Stimulated activated naive B cell treated with anti-CD40 and anti-IgM and Interleukin-4, amounts not matched to agents 10 μg/mL and 1 μg/mL and 100 μg/mL, for 72 hours (primary cell): Measurements from ENCODE around the gene CFAP92.

ENCODE experiments used
- ATAC-seq, 2 donors: fragments of 150-1000 bp; cut with Tn5 transposase; replicated peaks; 2 replicates each; pipeline ENCODE4 v1.10.0; 2021; ENCODE audit warnings: moderate library complexity in 1 of 2
- DNase-seq: peaks from one replicate; pipeline ENCODE4 v3.0.0; 2021
- H3K27ac Mint-ChIP-seq: one replicate; pipeline ENCODE4 v1.8.0; 2022; ENCODE audit warnings: mild to moderate bottlenecking, mixed read lengths
- H3K27me3 Mint-ChIP-seq, 2 donors: one replicate each; pipeline ENCODE4 v1.8.0; 2022; ENCODE audit warnings: mixed read lengths in 2 of 2
- H3K36me3 Mint-ChIP-seq, 2 donors: one replicate each; pipeline ENCODE4 v1.8.0; 2022; ENCODE audit warnings: mixed read lengths in 2 of 2, mild to moderate bottlenecking in 1 of 2
- H3K4me1 Mint-ChIP-seq, 2 donors: one replicate each; pipeline ENCODE4 v1.8.0; 2022; ENCODE audit warnings: mixed read lengths in 2 of 2, mild to moderate bottlenecking in 1 of 2
- H3K4me3 Mint-ChIP-seq, 2 donors: one replicate each; pipeline ENCODE4 v1.8.0; 2022; ENCODE audit warnings: mild to moderate bottlenecking in 2 of 2, mixed read lengths in 2 of 2, moderate library complexity in 1 of 2
- H3K9me3 Mint-ChIP-seq, 2 donors: one replicate each; pipeline ENCODE4 v1.8.0; 2022; ENCODE audit warnings: mixed read lengths in 2 of 2, mild to moderate bottlenecking in 1 of 2

Gene CFAP92

DNA sequence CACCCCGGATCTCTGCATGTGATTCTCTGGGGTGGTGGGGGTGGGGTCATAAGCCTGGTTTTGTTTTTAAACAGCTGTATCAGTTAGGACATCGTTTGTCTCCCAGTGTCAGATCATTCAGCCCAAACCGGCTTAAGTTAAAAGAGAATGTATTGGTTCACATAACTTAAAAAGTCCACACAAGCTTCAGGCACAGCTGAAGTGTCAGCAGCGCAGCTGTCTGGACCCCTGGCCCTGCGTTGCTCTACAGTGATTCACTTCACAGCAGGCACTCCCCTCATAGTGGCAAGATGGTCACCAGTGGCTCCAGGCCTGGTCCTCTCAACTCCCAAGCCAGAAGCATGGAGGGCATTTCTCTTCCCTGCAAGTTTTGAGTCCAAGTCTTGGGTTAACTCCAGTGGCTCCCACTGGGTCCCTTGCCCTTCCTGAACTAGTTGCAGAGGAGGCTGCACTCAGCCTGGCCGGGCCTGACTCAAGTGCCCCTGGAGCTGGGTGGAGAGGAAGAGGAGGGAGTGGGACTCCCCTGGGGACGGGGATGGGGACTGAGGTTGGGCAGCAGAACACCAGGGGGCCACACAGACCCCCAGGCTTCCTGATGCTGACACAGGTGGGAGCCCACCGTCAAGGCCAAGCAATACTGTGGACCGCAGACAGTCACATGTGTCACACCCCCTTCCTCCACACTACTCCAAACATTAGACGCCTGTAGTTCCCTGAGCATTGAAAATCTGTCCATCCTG lies 37.8 kb upstream of the CFAP92 start:
- Mint-ChIP-seq H3K4me1 (peaks cover 0 to 4% of the 10 kb centered on the region in 2 donors), H3K27me3 (peaks cover 0 to 7% of the 10 kb centered on the region in 2 donors), H3K4me3 (no peak overlapping the region), H3K9me3 (no peaks in the 10 kb centered on the region), H3K27ac (no peak overlapping the region), H3K36me3 (no peaks in the 10 kb centered on the region)
- ATAC-seq (no peak), DNase-seq (no peak)

DNA sequence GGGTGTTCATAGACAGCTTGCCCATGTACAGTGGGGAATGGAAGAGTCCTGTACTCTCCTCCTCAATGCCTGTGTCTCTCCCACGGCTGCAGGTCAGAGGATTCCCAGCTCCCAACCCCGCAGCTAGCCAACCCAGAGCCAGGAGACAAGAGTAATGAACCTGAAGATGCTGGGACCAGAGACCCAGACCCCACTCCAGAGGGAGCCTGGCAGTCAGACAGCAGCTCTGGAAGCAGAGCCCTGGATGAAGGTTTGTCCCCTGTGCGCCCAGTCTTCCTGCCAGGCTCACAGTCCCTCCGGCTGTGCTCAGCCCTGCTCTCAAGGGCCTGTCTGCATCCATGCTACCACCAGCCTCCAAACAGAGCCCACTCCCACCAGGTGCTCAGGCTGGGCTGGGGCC lies 36.7 kb upstream of the CFAP92 start:
- ATAC-seq (no peak), DNase-seq (no peak)
- H3K27me3 Mint-ChIP-seq = peaks cover 0 to 7% of the 10 kb centered on the region in 2 donors
- H3K36me3 Mint-ChIP-seq = no peaks in the 10 kb centered on the region
- no peak overlapping the region for H3K27ac Mint-ChIP-seq
- H3K4me3 Mint-ChIP-seq = no peak overlapping the region
- no peaks in the 10 kb centered on the region for H3K9me3 Mint-ChIP-seq
- H3K4me1 Mint-ChIP-seq = peaks cover 5 to 7% of the 10 kb centered on the region in 2 donors

DNA sequence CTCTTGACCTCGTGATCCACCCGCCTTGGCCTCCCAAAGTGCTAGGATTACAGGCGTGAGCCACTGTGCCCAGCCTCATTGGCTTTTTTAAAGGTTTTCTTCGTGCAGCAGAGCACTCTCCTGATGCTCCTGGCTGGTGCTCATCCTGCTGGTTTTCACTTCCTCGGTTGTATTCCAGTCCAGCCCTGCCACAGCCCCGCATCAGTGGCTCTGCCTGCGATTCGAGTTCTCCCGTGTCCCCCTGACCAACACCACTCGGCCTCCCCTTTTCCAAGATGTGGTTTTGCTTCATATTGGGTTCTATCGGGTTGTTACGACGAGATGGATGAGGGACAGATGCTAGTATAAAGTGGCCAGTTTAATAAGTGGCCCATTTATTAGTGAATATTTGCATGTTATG lies 35.0 kb upstream of the CFAP92 start:
- H3K27me3 Mint-ChIP-seq = peaks cover 0 to 7% of the 10 kb centered on the region in 2 donors
- DNase-seq (no peak), ATAC-seq (no peak)
- peak overlapping the region in 1 of 2 donors; percentile 28 for H3K4me3 Mint-ChIP-seq
- no peaks in the 10 kb centered on the region for H3K9me3 Mint-ChIP-seq
- H3K36me3 Mint-ChIP-seq = no peaks in the 10 kb centered on the region
- peaks cover 5 to 7% of the 10 kb centered on the region in 2 donors for H3K4me1 Mint-ChIP-seq
- no peak overlapping the region for H3K27ac Mint-ChIP-seq

DNA sequence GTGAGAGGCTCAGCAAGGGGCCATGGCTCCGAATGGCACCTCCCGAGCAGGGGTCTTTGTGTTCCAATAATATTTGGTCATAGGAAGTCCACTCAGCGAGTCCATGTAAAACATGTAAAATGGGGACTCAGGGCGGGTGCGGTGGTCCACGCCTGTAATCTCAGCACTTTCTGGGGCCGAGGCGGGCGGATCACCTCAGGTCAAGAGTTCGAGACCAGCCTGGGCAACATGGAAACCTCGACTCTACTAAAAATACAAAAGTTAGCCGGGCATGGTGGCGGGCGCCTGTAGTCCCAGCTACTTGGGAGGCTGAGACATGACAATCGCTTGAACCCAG lies 33.6 kb upstream of the CFAP92 start:
- ATAC-seq (no peak), DNase-seq (no peak)
- H3K9me3 Mint-ChIP-seq = no peaks in the 10 kb centered on the region
- H3K27ac Mint-ChIP-seq = peak overlapping the region; percentile 21
- no peaks in the 10 kb centered on the region for H3K36me3 Mint-ChIP-seq
- H3K4me1 Mint-ChIP-seq = peaks cover 5 to 7% of the 10 kb centered on the region in 2 donors
- H3K4me3 Mint-ChIP-seq = peak overlapping the region in 1 of 2 donors; percentile 78
- H3K27me3 Mint-ChIP-seq = peaks cover 0 to 5% of the 10 kb centered on the region in 2 donors

DNA sequence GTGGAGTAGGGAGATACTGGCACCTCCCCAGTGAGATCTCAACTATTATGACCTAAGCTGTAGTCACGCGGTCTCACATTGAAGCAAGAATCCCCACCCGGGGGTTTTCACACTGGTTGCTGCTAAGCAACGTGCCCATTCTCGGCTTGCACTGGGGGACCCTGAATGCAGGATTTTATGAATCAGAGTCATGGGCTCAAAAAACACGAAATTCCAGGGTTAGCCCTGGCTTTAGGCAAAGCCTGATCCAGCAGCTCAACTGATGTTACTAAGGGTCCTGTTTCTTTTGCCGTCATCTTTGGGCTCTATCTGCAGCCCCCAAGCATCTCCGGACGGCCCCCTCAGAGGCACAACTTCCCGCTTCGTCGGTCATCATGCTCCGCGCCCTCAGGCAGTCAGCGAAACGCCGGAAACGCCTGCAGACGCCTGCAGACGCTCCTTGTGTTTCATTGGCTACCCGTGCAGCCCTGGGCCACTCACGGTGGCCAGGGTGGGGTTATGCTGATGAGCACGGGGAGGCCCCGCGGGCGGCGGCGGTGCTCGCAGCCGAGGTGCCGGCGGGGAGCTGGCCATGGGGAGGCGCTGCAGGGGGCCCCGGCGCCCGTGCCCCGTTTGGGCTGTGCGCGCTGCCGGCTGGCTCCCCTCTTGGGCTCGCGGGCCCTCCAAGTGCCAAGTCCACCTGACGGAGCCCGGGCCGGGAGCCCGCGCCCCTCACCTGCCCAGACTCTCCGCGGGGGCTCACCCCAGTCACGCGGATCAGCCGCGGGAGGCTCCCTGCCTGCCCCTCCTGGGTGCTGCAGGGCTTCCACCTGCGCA lies 33.1 kb upstream of the CFAP92 start:
- peak; percentile 100 for ATAC-seq
- H3K36me3 Mint-ChIP-seq = no peaks in the 10 kb centered on the region
- no peaks in the 10 kb centered on the region for H3K27me3 Mint-ChIP-seq
- peak overlapping the region; percentile 77 to 78 for H3K4me3 Mint-ChIP-seq
- H3K27ac Mint-ChIP-seq = peak overlapping the region; percentile 95
- peaks cover 5 to 7% of the 10 kb centered on the region in 2 donors for H3K4me1 Mint-ChIP-seq
- DNase-seq = peak; percentile 89
- H3K9me3 Mint-ChIP-seq = no peaks in the 10 kb centered on the region

DNA sequence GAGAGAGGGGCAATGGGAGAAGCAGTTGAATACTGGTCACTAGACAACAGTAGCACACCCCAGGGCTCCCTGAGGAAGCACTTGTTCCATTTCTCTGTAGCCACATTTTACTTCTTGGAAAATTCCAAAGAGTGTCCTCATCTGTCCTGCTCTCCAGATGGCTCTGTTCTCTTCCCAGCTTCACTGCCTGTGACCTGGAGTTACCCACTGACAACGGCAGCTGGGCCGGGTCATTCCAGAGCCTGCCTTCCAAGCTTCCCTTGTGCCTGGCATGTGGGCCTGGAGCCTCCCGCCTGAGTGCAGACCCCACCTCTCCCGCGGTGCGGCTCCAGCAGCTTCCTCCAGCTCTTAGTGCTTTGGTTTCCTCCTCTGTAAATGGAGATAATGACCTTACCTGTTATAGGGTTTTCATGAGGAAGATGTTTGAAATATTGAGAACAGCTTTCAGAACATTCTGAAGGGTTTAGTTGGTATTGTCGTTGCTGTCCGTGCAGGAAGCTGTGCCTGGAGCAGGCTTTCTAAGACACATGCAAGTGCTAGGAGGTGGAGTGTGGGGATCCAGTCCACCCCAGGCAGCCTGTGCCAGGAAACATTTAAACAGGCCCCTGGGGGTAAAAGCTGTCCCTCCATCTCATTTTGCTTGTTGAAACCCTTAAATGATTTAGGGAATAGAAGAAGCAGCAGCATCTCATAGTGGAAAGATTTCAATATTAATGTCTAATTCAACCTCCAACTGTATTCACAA lies 32.0 kb upstream of the CFAP92 start:
- Mint-ChIP-seq H3K27me3 (no peaks in the 10 kb centered on the region), H3K27ac (peak overlapping the region; percentile 95), H3K9me3 (no peaks in the 10 kb centered on the region), H3K4me1 (peaks cover 5 to 7% of the 10 kb centered on the region in 2 donors), H3K4me3 (no peak overlapping the region), H3K36me3 (no peaks in the 10 kb centered on the region)
- ATAC-seq (no peak), DNase-seq (no peak)

DNA sequence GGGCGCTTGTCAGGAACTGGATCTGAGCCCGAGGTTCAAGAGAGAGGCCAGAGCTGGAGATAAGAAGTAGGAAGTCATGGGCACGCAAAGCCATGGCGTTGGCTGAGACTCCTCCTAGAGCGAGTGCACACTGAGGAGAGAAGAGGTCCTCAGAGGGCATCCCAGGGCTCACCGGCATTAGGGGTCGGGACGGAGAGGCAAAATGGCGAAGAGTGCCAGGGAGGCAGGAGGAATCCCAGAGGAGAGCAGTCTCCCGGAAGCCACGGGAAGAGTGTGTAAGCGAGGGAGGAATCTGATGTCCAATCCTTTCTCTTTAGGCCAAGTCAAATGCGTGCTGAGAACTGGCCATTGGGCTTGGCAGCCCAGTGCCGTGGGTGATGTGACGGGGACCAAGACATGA lies 31.2 kb upstream of the CFAP92 start:
- DNase-seq (no peak), ATAC-seq (no peak)
- peaks cover 5 to 7% of the 10 kb centered on the region in 2 donors for H3K4me1 Mint-ChIP-seq
- H3K27me3 Mint-ChIP-seq = no peaks in the 10 kb centered on the region
- H3K4me3 Mint-ChIP-seq = no peak overlapping the region
- H3K36me3 Mint-ChIP-seq = no peaks in the 10 kb centered on the region
- no peak overlapping the region for H3K27ac Mint-ChIP-seq
- H3K9me3 Mint-ChIP-seq = no peaks in the 10 kb centered on the region

DNA sequence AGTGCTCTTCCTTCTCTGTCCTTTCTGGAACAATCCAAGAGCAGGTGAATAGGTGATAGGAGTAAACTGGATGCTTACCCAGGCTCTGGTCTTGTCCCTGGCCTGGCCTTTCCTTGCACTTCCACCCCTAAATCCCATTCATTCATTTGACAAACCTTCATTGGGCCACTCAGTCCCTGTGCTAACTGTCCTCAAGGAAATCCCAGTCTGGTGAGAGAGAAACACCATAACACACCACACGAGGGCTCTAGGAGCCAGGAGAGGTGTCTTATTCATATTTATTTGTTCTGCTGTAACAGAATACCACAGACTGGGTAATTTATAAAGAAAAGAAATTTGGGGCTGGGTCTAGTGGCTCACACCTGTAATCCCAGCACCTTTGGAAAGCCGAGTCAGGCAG lies 30.0 kb upstream of the CFAP92 start:
- Mint-ChIP-seq H3K9me3 (no peaks in the 10 kb centered on the region), H3K27me3 (no peaks in the 10 kb centered on the region), H3K4me1 (peaks cover 5 to 7% of the 10 kb centered on the region in 2 donors), H3K27ac (no peak overlapping the region), H3K4me3 (no peak overlapping the region), H3K36me3 (no peaks in the 10 kb centered on the region)
- ATAC-seq (no peak), DNase-seq (no peak)

DNA sequence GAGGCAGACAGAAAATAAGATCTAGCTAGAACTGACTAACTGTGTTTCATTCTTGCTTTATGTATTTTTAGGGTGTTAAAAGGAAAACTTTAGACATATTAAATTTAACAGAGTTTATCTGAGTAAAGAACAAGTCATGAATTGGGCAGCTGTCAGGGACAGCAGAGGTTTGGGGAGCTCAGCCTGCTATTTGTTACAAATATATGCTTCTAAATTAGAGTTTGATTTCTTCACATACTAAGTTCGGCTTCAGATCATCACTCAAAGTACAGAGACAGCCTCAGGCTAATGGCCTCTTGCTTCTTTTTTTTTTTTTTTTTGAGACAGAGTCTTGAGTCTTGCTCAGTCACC lies 29.1 kb upstream of the CFAP92 start:
- H3K4me1 Mint-ChIP-seq = peaks cover 7 to 9% of the 10 kb centered on the region in 2 donors
- no peaks in the 10 kb centered on the region for H3K36me3 Mint-ChIP-seq
- no peak for DNase-seq
- no peak overlapping the region for H3K4me3 Mint-ChIP-seq
- H3K9me3 Mint-ChIP-seq = no peaks in the 10 kb centered on the region
- no peaks in the 10 kb centered on the region for H3K27me3 Mint-ChIP-seq
- no peak for ATAC-seq
- H3K27ac Mint-ChIP-seq = no peak overlapping the region

DNA sequence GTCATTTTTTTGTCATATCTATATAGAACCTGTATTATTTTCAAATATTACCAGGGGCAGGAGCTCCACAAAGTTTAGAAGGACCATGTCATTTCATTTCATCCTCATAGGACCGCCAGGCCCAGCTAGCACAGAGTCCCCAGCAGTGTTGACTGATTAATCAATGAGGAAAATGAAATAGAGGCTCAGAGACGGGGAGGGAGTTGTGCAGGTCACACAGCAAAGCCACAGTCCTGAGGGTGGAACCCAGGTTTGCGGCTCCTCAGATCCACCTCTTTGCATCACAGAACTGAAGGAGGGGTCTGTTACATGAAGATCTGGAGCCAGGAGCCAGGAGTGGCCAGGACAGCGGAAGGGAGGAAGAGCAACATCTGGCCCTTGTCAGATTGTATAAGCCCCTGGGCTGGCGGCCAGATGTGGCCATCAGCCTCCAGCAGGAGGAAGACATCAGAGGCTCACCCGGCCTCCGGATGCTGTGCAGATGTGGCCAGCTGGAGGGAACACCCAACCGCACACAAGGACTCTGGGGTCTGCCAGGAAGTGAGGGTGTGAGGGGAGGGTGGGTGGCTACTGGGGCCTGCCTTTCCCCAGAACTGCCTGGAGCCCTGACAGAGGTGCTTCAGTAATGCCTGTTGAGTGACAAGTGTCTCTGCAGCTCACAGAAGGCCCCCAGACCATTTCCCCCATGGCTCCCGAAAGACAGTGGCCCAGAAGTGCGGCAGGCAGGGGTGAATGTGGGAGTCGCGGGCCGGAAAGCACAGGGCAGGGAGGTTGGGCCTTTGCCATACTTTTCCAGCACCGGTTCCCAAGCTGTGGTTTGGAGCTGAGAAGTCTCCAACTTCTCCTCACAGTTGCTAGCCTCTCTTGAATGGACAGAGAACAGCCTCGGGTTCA lies 28.5 kb upstream of the CFAP92 start:
- Mint-ChIP-seq H3K4me1 (peaks cover 12 to 13% of the 10 kb centered on the region in 2 donors), H3K27ac (no peak overlapping the region), H3K4me3 (no peak overlapping the region)

DNA sequence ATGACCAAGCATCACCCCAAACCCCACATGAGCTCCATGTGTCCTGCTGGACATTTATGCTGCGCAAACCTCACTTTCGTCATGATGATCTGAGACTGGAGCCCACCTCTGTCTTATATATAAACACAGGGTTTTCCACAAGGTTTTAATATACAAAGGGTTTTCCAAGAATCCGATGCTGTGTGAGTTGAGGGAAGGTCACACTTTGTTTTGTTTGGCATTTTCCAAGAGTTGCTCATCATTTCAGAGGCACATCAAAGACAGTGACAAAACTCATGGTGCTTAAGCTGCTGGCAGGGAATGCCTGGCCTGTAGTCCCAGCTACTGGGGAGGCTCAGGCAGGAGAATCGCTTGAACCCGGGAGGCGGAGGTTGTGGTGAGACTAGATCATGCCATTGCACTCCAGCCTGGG lies 27.3 kb upstream of the CFAP92 start:
- no peak overlapping the region for H3K27ac Mint-ChIP-seq
- no peaks in the 10 kb centered on the region for H3K36me3 Mint-ChIP-seq
- H3K4me1 Mint-ChIP-seq = peaks cover 16 to 17% of the 10 kb centered on the region in 2 donors
- ATAC-seq (no peak), DNase-seq (no peak)
- no peaks in the 10 kb centered on the region for H3K27me3 Mint-ChIP-seq
- H3K4me3 Mint-ChIP-seq = no peak overlapping the region
- no peaks in the 10 kb centered on the region for H3K9me3 Mint-ChIP-seq

More for the DNA sequence above, 28.5 kb upstream of the CFAP92 start:
- Mint-ChIP-seq H3K36me3 (no peaks in the 10 kb centered on the region), H3K27me3 (no peaks in the 10 kb centered on the region), H3K9me3 (no peaks in the 10 kb centered on the region)
- DNase-seq (no peak), ATAC-seq (no peak)

DNA sequence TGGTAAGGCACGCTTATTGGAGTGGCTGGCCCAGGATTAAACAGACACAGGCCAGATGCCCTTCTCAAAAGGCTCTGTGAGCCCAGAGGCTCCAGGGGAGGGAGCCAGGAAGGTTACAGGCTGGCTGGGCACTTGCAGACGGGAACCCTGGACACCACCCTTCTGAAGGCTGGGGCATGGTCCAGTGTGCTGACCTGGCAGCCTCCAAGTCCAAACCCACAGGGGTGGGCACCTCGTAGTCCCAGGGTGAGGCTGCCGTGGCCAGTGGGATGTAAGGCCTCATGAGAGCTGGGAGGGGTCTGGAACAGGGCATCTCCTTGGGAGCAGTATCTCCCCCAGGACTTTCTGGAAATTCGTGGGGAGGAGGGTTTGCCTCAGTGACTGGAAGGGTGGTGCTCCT lies 26.8 kb upstream of the CFAP92 start:
- DNase-seq = no peak
- ATAC-seq = no peak
- no peaks in the 10 kb centered on the region for H3K27me3 Mint-ChIP-seq
- no peak overlapping the region for H3K27ac Mint-ChIP-seq
- H3K36me3 Mint-ChIP-seq = no peaks in the 10 kb centered on the region
- no peak overlapping the region for H3K4me3 Mint-ChIP-seq
- no peaks in the 10 kb centered on the region for H3K9me3 Mint-ChIP-seq
- H3K4me1 Mint-ChIP-seq = peaks cover 20 to 22% of the 10 kb centered on the region in 2 donors

DNA sequence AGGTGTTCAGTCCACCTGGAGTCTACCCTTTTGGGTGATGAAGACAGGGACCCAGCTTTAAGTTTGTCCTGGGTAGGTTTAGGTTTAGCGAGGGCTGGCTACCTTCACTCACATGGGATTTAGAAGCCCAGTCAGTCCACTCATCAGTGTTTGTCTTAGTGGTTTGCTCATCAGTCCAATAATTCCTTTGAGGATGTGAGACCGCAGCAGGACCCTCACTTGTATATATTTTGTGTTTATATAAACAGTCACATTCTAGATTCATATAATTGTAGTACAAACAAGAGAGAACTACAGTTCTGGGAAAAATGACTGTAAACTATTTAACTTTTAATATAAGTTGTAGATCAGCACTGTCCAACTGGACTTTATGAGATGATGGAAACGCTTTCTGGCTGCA lies 25.4 kb upstream of the CFAP92 start:
- Mint-ChIP-seq H3K36me3 (no peaks in the 10 kb centered on the region), H3K4me3 (no peak overlapping the region), H3K27me3 (no peaks in the 10 kb centered on the region), H3K27ac (no peak overlapping the region), H3K9me3 (no peaks in the 10 kb centered on the region), H3K4me1 (peaks cover 23 to 33% of the 10 kb centered on the region in 2 donors)
- no peak for DNase-seq
- no peak for ATAC-seq

DNA sequence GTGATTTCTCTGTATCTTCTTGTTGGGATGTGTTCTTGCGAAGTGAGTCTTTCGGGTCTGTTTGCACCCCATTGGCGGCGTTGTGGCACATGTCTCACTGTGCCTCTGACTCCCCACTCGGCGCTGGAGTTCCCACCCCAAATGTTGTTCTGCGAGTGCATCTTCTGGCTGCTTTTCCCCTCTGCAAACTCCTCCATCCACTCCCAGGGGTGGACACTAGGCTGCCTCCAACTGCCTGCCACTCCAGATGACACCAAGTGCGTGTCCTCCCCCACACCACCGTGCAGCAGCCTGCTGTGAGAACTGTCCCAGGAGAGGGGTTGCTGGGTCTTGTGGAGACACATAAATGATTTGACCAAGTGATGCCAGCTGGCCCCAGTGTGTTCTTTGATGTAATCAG lies 24.9 kb upstream of the CFAP92 start:
- Mint-ChIP-seq H3K36me3 (no peaks in the 10 kb centered on the region), H3K4me1 (peaks cover 23 to 33% of the 10 kb centered on the region in 2 donors), H3K4me3 (no peak overlapping the region), H3K9me3 (no peaks in the 10 kb centered on the region), H3K27me3 (no peaks in the 10 kb centered on the region), H3K27ac (peak overlapping the region; percentile 72)
- ATAC-seq (no peak), DNase-seq (no peak)
